22Rv1 (cell line): Measurements from ENCODE around the gene RNF34.

Experiments used
- H3K27ac ChIP-seq: fragments of 450-650 bp; 2 replicates; pipeline ENCODE4 v1.5.1; 2017
- CTCF ChIP-seq: fragments of 450-650 bp; IDR thresholded peaks from 2 replicates; pipeline ENCODE4 v1.5.1; 2017; ENCODE audit warnings: mild to moderate bottlenecking
- ZFX ChIP-seq: fragments of 450-650 bp; IDR thresholded peaks from 2 replicates; pipeline ENCODE4 v1.6.1; 2017; ENCODE audit warnings: antibody characterized with exemption, borderline replicate concordance

RNF34 gene

GRCh38 chr12:121448771-121449315, 48.9 kb downstream of the RNF34 start:
- no peak overlapping the region for H3K27ac ChIP-seq
- TF ChIP-seq ZFX (no peak), CTCF (no peak)

- no peak overlapping the region for H3K27ac ChIP-seq
- TF ChIP-seq ZFX = no peak
- no peak for TF ChIP-seq CTCF
Observed at GRCh38 chr12:121451961-121452339, 52.0 kb downstream of the RNF34 start.

GRCh38 chr12:121452340-121452984, 52.5 kb downstream of the RNF34 start:
- H3K27ac ChIP-seq = no peak overlapping the region
- TF ChIP-seq CTCF = no peak
- TF ChIP-seq ZFX = no peak

- H3K27ac ChIP-seq = no peak overlapping the region
- TF ChIP-seq ZFX (no peak), CTCF (no peak)
Observed at GRCh38 chr12:121452985-121453360, 53.1 kb downstream of the RNF34 start.

- TF ChIP-seq CTCF = no peak
- no peak for TF ChIP-seq ZFX
- no peak overlapping the region for H3K27ac ChIP-seq
Observed at GRCh38 chr12:121453629-121454028, 53.7 kb downstream of the RNF34 start.

GRCh38 chr12:121454921-121455320, 55.0 kb downstream of the RNF34 start:
- no peak overlapping the region for H3K27ac ChIP-seq
- TF ChIP-seq ZFX (no peak), CTCF (no peak)

GRCh38 chr12:121455766-121456420, 56.0 kb downstream of the RNF34 start:
- TF ChIP-seq ZFX (no peak), CTCF (no peak)
- no peak overlapping the region for H3K27ac ChIP-seq
